Nephron progenitor cell (in vitro differentiated cells): ENCODE results near the gene TTC19.
A peak's percentile ranks its signal among the peaks of the same experiment; 100 is the strongest.
"Not testable (repeated sequence)": the region's sequence is repeated elsewhere in the genome, so short reads cannot be mapped to it uniquely, and the experiment has no call there.

Experiments
- DNase-seq: peaks from one replicate; pipeline ENCODE4 v3.0.0; 2021
- H3K27ac Mint-ChIP-seq: 2 replicates; pipeline ENCODE4 v1.8.0; 2021; ENCODE audit warnings: mild to moderate bottlenecking, moderate library complexity, mixed read lengths
- H3K27me3 Mint-ChIP-seq: 2 replicates; pipeline ENCODE4 v1.8.0; 2021; ENCODE audit warnings: mild to moderate bottlenecking, low read depth, mixed read lengths; ENCODE audit not compliant: poor library complexity
- H3K36me3 Mint-ChIP-seq: 2 replicates; pipeline ENCODE4 v1.8.0; 2021; ENCODE audit warnings: low read depth, mixed read lengths
- H3K4me1 Mint-ChIP-seq: 2 replicates; pipeline ENCODE4 v1.8.0; 2021; ENCODE audit warnings: mixed read lengths
- H3K4me3 Mint-ChIP-seq: 2 replicates; pipeline ENCODE4 v1.8.0; 2021; ENCODE audit warnings: mild to moderate bottlenecking, moderate library complexity, mixed read lengths
- H3K9me3 Mint-ChIP-seq: 2 replicates; pipeline ENCODE4 v1.8.0; 2021; ENCODE audit warnings: mild to moderate bottlenecking, moderate library complexity, mixed read lengths
- TF ChIP-seq, protein P1 (sequence below): fragments of 200-600 bp; sonication (generic); IDR thresholded peaks from 2 replicates; pipeline ENCODE4 v1.5.0; 2021; ENCODE audit warnings: antibody characterized with exemption

TTC19 gene

DNA sequence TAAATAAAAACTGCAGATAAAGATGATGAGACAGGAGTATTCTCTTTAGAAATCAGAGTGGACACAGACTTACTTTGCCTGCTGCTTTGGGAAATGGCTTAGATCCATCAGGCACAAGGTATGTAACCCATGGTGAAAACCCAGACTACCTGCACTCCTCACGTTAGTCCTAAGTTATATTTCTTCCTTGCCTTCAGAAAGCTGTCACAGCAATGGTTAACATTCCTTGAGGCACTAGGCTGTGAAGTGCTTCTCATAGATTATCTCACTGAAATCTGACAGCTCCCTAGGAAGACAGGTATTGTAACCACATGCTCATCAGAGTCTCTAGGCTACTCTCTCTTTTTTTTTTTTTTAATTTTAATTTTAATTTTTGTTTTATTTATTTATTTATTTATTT, 21.0 kb upstream of the TTC19 start:
- H3K27ac Mint-ChIP-seq: no peak overlapping the region
- peaks cover 10% of the 10 kb centered on the region for H3K9me3 Mint-ChIP-seq
- TF ChIP-seq, protein P1, sequence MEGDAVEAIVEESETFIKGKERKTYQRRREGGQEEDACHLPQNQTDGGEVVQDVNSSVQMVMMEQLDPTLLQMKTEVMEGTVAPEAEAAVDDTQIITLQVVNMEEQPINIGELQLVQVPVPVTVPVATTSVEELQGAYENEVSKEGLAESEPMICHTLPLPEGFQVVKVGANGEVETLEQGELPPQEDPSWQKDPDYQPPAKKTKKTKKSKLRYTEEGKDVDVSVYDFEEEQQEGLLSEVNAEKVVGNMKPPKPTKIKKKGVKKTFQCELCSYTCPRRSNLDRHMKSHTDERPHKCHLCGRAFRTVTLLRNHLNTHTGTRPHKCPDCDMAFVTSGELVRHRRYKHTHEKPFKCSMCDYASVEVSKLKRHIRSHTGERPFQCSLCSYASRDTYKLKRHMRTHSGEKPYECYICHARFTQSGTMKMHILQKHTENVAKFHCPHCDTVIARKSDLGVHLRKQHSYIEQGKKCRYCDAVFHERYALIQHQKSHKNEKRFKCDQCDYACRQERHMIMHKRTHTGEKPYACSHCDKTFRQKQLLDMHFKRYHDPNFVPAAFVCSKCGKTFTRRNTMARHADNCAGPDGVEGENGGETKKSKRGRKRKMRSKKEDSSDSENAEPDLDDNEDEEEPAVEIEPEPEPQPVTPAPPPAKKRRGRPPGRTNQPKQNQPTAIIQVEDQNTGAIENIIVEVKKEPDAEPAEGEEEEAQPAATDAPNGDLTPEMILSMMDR: no peak
- peaks cover 71% of the 10 kb centered on the region for H3K36me3 Mint-ChIP-seq
- H3K4me3 Mint-ChIP-seq: no peak overlapping the region
- DNase-seq: no peak
- peaks cover 4% of the 10 kb centered on the region for H3K27me3 Mint-ChIP-seq
- H3K4me1 Mint-ChIP-seq: no peaks in the 10 kb centered on the region

DNA sequence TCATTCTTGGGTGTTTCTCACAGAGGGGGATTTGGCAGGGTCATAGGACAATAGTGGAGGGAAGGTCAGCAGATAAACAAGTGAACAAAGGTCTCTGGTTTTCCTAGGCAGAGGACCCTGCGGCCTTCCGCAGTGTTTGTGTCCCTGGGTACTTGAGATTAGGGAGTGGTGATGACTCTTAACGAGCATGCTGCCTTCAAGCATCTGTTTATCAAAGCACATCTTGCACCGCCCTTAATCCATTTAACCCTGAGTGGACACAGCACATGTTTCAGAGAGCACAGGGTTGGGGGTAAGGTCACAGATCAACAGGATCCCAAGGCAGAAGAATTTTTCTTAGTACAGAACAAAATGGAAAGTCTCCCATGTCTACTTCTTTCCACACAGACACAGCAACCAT, 20.6 kb upstream of the TTC19 start:
- not testable (repeated sequence) for H3K9me3 Mint-ChIP-seq, H3K27me3 Mint-ChIP-seq, H3K4me3 Mint-ChIP-seq, H3K4me1 Mint-ChIP-seq, DNase-seq, H3K27ac Mint-ChIP-seq
- peaks cover 72% of the 10 kb centered on the region for H3K36me3 Mint-ChIP-seq

DNA sequence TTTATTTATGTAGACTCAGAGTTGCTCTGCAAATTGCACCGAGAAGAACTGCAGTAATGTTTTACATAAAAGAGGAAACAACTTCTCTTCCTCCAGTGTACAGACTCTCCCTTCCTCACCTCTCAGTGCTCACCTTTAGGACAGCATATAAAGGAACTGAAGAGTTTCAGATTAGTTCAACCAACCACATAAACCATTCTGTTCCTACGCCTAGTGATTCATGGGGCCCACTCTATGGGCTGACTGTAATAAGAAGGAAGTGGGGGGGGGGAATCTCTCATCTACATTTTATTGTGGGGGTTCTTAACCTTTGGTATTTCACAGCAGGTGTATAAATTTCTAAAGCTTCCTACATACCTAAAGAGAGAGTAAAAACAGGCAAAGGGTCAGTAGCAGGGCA, 18.4 kb upstream of the TTC19 start:
- TF ChIP-seq, protein P1: no peak
- DNase-seq: no peak
- no peaks in the 10 kb centered on the region for H3K27me3 Mint-ChIP-seq
- H3K36me3 Mint-ChIP-seq: peaks cover 71% of the 10 kb centered on the region
- H3K4me1 Mint-ChIP-seq: no peaks in the 10 kb centered on the region
- no peak overlapping the region for H3K4me3 Mint-ChIP-seq
- peak overlapping the region; percentile 22 for H3K27ac Mint-ChIP-seq
- peaks cover 10% of the 10 kb centered on the region for H3K9me3 Mint-ChIP-seq

DNA sequence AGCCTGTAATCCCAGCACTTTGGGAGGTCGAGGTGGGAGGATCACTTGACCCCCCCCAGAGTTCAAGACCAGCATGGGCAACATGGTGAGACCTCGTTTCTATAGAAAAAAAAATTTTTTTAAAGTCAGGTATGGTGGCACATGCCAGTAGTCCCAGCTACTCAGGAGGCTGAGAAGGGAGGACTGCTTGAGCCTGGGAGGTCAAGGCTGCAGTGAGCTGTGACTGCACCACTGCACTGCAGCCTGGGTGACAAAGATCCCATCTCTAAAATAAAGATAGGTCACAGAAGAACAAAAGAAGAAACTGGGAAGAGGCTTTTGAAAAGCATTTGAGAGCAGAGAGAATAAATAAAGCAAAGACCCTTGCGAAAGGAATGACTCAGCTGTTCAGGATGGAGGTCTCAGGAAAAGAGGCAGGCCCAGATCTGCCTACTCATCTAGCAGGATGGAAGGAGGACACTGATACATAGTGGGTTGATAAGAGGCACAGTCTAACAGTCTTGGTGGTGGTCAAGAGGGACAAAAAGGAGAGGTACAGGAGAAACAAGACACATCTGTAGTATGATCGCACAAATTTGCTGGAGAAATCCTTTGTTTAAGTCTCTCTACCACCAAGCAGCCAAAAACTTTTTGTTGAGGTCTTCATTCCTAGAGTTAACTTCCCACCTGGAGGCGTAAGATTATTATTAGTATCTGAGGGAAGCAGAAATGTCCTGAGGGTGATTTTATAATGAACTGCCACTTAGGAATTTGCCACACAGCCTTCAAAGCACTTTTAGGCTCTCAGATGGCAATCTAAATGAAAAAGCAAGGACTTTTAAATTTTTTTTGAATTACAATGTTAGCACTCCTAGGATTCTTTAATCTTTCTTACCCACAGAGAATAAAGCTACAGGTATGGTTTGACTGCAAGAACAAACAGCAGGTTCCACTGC, 17.7 kb upstream of the TTC19 start:
- Mint-ChIP-seq H3K4me1 (no peaks in the 10 kb centered on the region), H3K27ac (peak overlapping the region; percentile 86)

DNA sequence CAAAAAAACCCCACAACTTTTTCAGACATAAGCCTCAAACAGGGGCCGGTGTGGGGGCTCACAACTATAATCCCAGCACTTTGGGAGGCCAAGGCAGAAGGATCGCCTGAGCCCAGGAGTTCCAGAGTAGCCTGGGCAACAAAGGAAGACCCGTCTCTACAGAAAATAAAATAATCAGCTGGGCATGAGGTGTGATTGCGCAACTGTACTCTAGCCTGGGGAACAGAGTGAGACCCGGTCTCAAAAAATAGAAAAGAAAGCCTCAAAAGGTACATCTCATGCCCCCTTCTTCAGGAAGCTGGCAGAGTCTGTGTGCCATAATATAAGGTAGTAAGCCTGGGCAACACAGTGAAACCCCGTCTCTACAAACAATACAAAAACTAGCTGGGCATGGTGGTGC, 3.3 kb upstream of the TTC19 start:
- H3K4me3 Mint-ChIP-seq: no peak overlapping the region
- no peak for DNase-seq
- peaks cover 5% of the 10 kb centered on the region for H3K9me3 Mint-ChIP-seq
- H3K27ac Mint-ChIP-seq: no peak overlapping the region
- peaks cover 10% of the 10 kb centered on the region for H3K4me1 Mint-ChIP-seq
- TF ChIP-seq, protein P1: no peak
- H3K36me3 Mint-ChIP-seq: peaks cover 39% of the 10 kb centered on the region
- H3K27me3 Mint-ChIP-seq: no peaks in the 10 kb centered on the region

More for the DNA sequence above, 17.7 kb upstream of the TTC19 start:
- TF ChIP-seq, protein P1: no peak
- Mint-ChIP-seq H3K9me3 (peaks cover 10% of the 10 kb centered on the region), H3K27me3 (no peaks in the 10 kb centered on the region), H3K36me3 (peaks cover 74% of the 10 kb centered on the region), H3K4me3 (no peak overlapping the region)
- DNase-seq: no peak

DNA sequence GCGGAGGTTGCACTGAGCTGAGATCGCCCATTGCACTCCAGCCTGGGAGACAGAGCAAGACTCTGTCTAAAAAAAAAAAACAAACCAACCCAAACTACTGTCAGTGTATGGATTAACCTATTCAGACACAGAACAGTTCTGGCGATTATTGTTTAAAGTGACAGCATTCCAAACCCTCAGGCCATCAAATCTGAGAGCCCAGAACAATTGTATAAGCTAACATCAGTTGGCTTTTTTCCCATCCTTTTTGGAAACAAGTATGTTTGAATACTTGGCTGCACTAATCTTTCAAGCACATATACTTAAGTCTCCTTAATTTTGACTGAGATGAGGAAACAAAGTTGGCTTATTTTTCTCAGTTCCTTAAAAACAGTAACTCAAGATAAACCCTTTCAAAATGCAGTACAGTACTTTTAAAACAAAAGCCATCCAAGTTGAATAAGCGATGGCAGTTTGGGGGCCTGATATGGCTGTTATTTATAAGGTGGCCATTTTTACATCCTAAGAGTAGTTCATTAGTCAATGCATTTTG, 1.5 kb upstream of the TTC19 start:
- Mint-ChIP-seq H3K27ac (no peak overlapping the region), H3K9me3 (peaks cover 22% of the 10 kb centered on the region), H3K36me3 (peaks cover 53% of the 10 kb centered on the region), H3K4me3 (peak overlapping the region; percentile 93), H3K4me1 (peaks cover 19% of the 10 kb centered on the region), H3K27me3 (peaks cover 5% of the 10 kb centered on the region)
- no peak for DNase-seq
- TF ChIP-seq, protein P1: no peak
